Neural cell (in vitro differentiated cells): Measurements from ENCODE around the gene FAM98C. TPM values are rescaled to one million over a fixed set of nuclear protein-coding genes. Genes with fewer than 3 reads are reported as not detected.

Experiments
- H2AFZ ChIP-seq: fragments of 200-600, 300-800 bp; sonication (generic), shearing (Covaris generic); 2 replicates; pipeline ENCODE4 v1.6.0; 2014; ENCODE audit warnings: low read depth, mild to moderate bottlenecking, antibody characterized with exemption, low read length, moderate library complexity
- H3F3A ChIP-seq: fragments of 200-600 bp; shearing (Covaris generic); 2 replicates; pipeline ENCODE4 v1.6.1; 2016; ENCODE audit warnings: mild to moderate bottlenecking, moderate library complexity, mixed read lengths, antibody characterized with exemption, low read length; ENCODE audit not compliant: insufficient read depth, poor library complexity, severe bottlenecking
- H3K27ac ChIP-seq: fragments of 200-600, 300-800 bp; sonication (generic), shearing (Covaris generic); 2 replicates; pipeline ENCODE4 v1.5.1; 2014; ENCODE audit warnings: mild to moderate bottlenecking, low read length, moderate library complexity
- H3K27me3 ChIP-seq: fragments of 300-800, 200-600 bp; sonication (generic), shearing (Covaris generic); 2 replicates; pipeline ENCODE4 v1.6.0; 2014; ENCODE audit warnings: mild to moderate bottlenecking, low read depth, low read length, moderate library complexity; ENCODE audit not compliant: insufficient read depth
- H3K36me3 ChIP-seq: fragments of 300-800, 200-600 bp; sonication (generic), shearing (Covaris generic); 2 replicates; pipeline ENCODE4 v1.5.1; 2014; ENCODE audit warnings: mild to moderate bottlenecking, antibody characterized with exemption, low read length, moderate library complexity; ENCODE audit not compliant: insufficient read depth
- H3K4me2 ChIP-seq: fragments of 300-800, 200-600 bp; sonication (generic), shearing (Covaris generic); 2 replicates; pipeline ENCODE4 v1.6.0; 2014; ENCODE audit warnings: mild to moderate bottlenecking, low read length
- H3K4me3 ChIP-seq: fragments of 300-800, 200-600 bp; sonication (generic), shearing (Covaris generic); 2 replicates; pipeline ENCODE4 v1.5.1; 2014; ENCODE audit warnings: mild to moderate bottlenecking, low read length, moderate library complexity
- H3K79me2 ChIP-seq: fragments of 200-600 bp; shearing (Covaris generic); replicated peaks from 2 replicates; pipeline ENCODE4 v1.6.0; 2014; ENCODE audit warnings: mild to moderate bottlenecking, low read length, moderate library complexity; ENCODE audit not compliant: insufficient read depth
- H3K9ac ChIP-seq: fragments of 300-800, 200-600 bp; sonication (generic), shearing (Covaris generic); 2 replicates; pipeline ENCODE4 v1.6.1; 2016; ENCODE audit warnings: mild to moderate bottlenecking, low read length, mixed read lengths
- H3K9me2 ChIP-seq: fragments of 200-600 bp; shearing (Covaris generic); 2 replicates; pipeline ENCODE4 v1.6.1; 2016; ENCODE audit warnings: mild to moderate bottlenecking, low read length, mixed read lengths; ENCODE audit not compliant: insufficient read depth
- H3K9me3 ChIP-seq: fragments of 200-600, 300-800 bp; sonication (generic), shearing (Covaris generic); 2 replicates; pipeline ENCODE4 v1.6.1; 2016; ENCODE audit warnings: mild to moderate bottlenecking, mixed run types, low read length, moderate library complexity, mixed read lengths
- H4K20me1 ChIP-seq: fragments of 200-600 bp; shearing (Covaris generic); 2 replicates; pipeline ENCODE4 v1.6.1; 2016; ENCODE audit warnings: mild to moderate bottlenecking, mixed run types; ENCODE audit not compliant: insufficient read depth
- EP300 ChIP-seq: fragments of 450-650 bp; conservative IDR thresholded peaks from 2 replicates; pipeline ENCODE4 v1.6.1; 2014; ENCODE audit warnings: antibody characterized with exemption, mild to moderate bottlenecking, moderate library complexity; ENCODE audit not compliant: poor library complexity, severe bottlenecking
- EZH2 ChIP-seq: fragments of 200-600, 300-800 bp; shearing (Covaris generic), sonication (generic); IDR thresholded peaks from 2 replicates; pipeline ENCODE4 v1.6.1; 2014; ENCODE audit warnings: antibody characterized with exemption, low read length, borderline replicate concordance, mild to moderate bottlenecking; ENCODE audit not compliant: insufficient read depth, poor library complexity, severe bottlenecking
- MXI1 ChIP-seq: fragments of 450-650 bp; conservative IDR thresholded peaks from 2 replicates; pipeline ENCODE4 v1.6.1; 2014; ENCODE audit warnings: antibody characterized with exemption, mild to moderate bottlenecking; ENCODE audit not compliant: poor library complexity, severe bottlenecking
- POLR2AphosphoS5 ChIP-seq: IDR thresholded peaks from 2 replicates; pipeline ENCODE4 v1.6.1; 2012
- RAD21 ChIP-seq: fragments of 450-650 bp; conservative IDR thresholded peaks from 2 replicates; pipeline ENCODE4 v1.6.1; 2014; ENCODE audit warnings: antibody characterized with exemption, mild to moderate bottlenecking, moderate library complexity
- SMC3 ChIP-seq: fragments of 450-650 bp; conservative IDR thresholded peaks from 2 replicates; pipeline ENCODE4 v1.6.1; 2014; ENCODE audit warnings: antibody characterized with exemption, mild to moderate bottlenecking, moderate library complexity; ENCODE audit not compliant: poor library complexity
- TAF1 ChIP-seq: IDR thresholded peaks from 2 replicates; pipeline ENCODE4 v1.6.1; 2012; ENCODE audit warnings: low read depth
- polyA plus RNA-seq: library from polyadenylated mRNA; depleted of rRNA; stranded (reverse); fragments of >200 nt; gene quantifications from 2 replicates; pipeline ENCODE4 v1.2.3, GENCODE V29; 2014
- TF ChIP-seq, protein P1 (sequence below): fragments of 450-650 bp; IDR thresholded peaks from 2 replicates; pipeline ENCODE4 v1.5.1; 2014; ENCODE audit warnings: antibody characterized with exemption, mild to moderate bottlenecking, moderate library complexity; ENCODE audit not compliant: poor library complexity, severe bottlenecking
- TF ChIP-seq, protein P2 (sequence below): IDR thresholded peaks from 2 replicates; pipeline ENCODE4 v1.6.1; 2012; ENCODE audit warnings: borderline replicate concordance

The FAM98C gene
- polyA plus RNA-seq, 1 donor from 2014 or later, result 79.3 TPM

DNA sequence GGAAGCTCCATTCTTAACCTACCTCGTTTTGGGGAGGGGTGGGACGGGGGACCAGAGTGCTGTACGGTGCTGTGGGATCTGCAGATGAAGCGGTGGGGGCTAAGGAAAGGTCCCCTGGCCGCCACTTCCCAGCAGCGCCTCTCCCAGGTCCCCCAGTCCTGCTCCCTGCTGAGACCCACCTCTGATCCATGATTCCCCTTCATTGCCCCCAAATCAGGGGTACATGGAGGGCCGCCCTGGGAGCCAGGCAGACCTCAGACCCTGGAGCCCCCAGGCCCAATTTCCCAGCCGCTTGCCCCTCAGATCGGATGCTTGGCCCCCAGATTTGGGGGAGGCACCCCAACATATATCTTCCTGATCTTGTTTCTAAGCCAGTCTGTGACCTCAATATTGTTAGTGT, 3.8 kb upstream of the FAM98C start:
- Histone ChIP-seq H3K4me3 (no peak overlapping the region), H3K9me2 (no peaks in the 10 kb centered on the region), H3K36me3 (no peaks in the 10 kb centered on the region), H3F3A (peaks cover 3% of the 10 kb centered on the region), H3K9ac (no peak overlapping the region), H2AFZ (no peak overlapping the region), H3K27me3 (no peaks in the 10 kb centered on the region), H3K27ac (no peak overlapping the region), H3K9me3 (no peaks in the 10 kb centered on the region), H3K79me2 (no peaks in the 10 kb centered on the region), H4K20me1 (no peaks in the 10 kb centered on the region), H3K4me2 (no peak overlapping the region)
- TF ChIP-seq POLR2AphosphoS5, result no peak
- no peak for TF ChIP-seq MXI1
- TF ChIP-seq RAD21, result no peak
- TF ChIP-seq SMC3, result no peak
- TF ChIP-seq, protein P1, sequence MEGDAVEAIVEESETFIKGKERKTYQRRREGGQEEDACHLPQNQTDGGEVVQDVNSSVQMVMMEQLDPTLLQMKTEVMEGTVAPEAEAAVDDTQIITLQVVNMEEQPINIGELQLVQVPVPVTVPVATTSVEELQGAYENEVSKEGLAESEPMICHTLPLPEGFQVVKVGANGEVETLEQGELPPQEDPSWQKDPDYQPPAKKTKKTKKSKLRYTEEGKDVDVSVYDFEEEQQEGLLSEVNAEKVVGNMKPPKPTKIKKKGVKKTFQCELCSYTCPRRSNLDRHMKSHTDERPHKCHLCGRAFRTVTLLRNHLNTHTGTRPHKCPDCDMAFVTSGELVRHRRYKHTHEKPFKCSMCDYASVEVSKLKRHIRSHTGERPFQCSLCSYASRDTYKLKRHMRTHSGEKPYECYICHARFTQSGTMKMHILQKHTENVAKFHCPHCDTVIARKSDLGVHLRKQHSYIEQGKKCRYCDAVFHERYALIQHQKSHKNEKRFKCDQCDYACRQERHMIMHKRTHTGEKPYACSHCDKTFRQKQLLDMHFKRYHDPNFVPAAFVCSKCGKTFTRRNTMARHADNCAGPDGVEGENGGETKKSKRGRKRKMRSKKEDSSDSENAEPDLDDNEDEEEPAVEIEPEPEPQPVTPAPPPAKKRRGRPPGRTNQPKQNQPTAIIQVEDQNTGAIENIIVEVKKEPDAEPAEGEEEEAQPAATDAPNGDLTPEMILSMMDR, result no peak

DNA sequence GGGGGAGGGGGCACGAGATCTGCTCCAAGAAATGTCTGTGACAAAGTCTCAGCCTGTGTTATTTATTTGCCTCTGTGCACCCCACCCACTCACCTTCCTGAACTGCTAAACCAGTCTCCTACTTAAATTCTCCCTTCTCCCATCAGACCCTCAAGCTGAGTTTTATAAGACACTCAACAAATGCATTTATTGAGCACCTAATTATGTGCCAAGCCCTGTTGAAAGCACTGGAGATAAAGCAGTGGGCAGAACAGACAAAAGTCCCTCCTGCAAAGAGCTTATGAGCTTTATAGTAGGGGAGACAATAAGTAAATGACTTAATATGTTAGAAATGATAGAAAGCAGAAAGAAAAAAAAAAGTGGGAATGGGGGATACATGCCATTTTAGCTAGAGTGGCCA, 3.4 kb upstream of the FAM98C start:
- no peaks in the 10 kb centered on the region for H3K79me2 ChIP-seq
- no peak overlapping the region for H3K27ac ChIP-seq
- TF ChIP-seq MXI1 (no peak), EZH2 (no peak), SMC3 (no peak), TAF1 (no peak), POLR2AphosphoS5 (no peak), EP300 (no peak), RAD21 (no peak)
- TF ChIP-seq, protein P2, sequence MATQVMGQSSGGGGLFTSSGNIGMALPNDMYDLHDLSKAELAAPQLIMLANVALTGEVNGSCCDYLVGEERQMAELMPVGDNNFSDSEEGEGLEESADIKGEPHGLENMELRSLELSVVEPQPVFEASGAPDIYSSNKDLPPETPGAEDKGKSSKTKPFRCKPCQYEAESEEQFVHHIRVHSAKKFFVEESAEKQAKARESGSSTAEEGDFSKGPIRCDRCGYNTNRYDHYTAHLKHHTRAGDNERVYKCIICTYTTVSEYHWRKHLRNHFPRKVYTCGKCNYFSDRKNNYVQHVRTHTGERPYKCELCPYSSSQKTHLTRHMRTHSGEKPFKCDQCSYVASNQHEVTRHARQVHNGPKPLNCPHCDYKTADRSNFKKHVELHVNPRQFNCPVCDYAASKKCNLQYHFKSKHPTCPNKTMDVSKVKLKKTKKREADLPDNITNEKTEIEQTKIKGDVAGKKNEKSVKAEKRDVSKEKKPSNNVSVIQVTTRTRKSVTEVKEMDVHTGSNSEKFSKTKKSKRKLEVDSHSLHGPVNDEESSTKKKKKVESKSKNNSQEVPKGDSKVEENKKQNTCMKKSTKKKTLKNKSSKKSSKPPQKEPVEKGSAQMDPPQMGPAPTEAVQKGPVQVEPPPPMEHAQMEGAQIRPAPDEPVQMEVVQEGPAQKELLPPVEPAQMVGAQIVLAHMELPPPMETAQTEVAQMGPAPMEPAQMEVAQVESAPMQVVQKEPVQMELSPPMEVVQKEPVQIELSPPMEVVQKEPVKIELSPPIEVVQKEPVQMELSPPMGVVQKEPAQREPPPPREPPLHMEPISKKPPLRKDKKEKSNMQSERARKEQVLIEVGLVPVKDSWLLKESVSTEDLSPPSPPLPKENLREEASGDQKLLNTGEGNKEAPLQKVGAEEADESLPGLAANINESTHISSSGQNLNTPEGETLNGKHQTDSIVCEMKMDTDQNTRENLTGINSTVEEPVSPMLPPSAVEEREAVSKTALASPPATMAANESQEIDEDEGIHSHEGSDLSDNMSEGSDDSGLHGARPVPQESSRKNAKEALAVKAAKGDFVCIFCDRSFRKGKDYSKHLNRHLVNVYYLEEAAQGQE, result no peak
- TF ChIP-seq, protein P1, result no peak
- no peak overlapping the region for H3K4me3 ChIP-seq
- no peaks in the 10 kb centered on the region for H3K36me3 ChIP-seq
- H2AFZ ChIP-seq, result no peak overlapping the region
- no peaks in the 10 kb centered on the region for H3K27me3 ChIP-seq
- H4K20me1 ChIP-seq, result no peaks in the 10 kb centered on the region
- H3K4me2 ChIP-seq, result no peak overlapping the region
- H3F3A ChIP-seq, result peaks cover 3% of the 10 kb centered on the region
- H3K9me3 ChIP-seq, result no peaks in the 10 kb centered on the region
- H3K9me2 ChIP-seq, result no peaks in the 10 kb centered on the region
- H3K9ac ChIP-seq, result no peak overlapping the region
